Activated naive CD8-positive, alpha-beta T cell (primary cell): ENCODE data around the gene ARHGAP10.

ENCODE experiments used
- H3K27ac Mint-ChIP-seq: one replicate; pipeline ENCODE4 v1.8.0; 2021; ENCODE audit warnings: mixed read lengths
- H3K27me3 Mint-ChIP-seq: one replicate; pipeline ENCODE4 v1.8.0; 2021; ENCODE audit warnings: mixed read lengths
- H3K36me3 Mint-ChIP-seq: one replicate; pipeline ENCODE4 v1.8.0; 2021; ENCODE audit warnings: mixed read lengths
- H3K4me1 Mint-ChIP-seq: one replicate; pipeline ENCODE4 v1.8.0; 2021; ENCODE audit warnings: low read depth, mixed read lengths
- H3K4me3 Mint-ChIP-seq: one replicate; pipeline ENCODE4 v1.8.0; 2021; ENCODE audit warnings: mild to moderate bottlenecking, mixed read lengths
- H3K9me3 Mint-ChIP-seq: one replicate; pipeline ENCODE4 v1.8.0; 2021; ENCODE audit warnings: low read depth, mixed read lengths

The ARHGAP10 gene

DNA sequence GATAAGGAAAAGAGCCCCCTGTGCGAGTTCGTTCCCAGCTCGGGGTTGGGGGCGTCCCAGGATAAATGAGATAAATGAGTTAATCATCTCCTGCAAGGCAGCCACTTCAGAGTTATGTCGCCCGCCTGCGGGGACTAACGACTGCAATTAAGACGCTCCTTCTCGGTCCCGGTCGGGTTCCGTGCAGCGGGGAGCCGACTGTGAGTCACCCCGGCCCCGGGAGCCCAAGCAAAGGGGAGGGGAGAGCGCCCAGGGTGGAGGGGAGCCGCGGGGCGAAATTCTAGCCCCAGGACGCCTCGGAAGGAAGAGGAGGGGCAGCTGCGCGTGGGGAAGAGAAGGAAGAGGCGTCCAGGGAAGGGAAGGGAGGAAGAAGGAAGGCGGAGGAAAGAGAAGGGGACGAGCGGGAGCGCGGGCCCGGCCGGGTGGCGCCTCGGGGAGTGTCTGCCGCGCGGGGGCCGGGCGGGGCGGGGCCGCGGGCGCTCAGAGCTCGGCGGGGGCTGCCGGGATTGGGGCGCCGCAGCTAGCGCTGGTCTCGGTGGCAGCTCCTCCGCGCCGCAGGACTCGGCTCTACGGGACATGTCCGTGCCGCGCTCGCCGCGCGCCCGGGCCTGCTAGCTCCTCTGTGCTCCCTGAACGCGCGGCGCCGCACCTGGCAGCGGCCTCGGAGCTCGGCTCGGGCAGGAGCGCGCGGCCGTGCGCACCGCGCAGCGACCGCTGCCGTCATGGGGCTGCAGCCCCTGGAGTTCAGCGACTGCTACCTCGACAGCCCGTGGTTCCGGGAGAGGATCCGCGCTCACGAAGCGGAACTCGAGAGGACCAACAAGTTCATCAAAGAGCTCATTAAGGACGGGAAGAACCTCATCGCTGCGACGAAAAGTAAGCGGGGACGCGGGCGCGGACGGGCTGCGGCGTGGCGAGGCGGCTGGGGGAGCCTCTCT lies at the start of gene ARHGAP10:
TSS of gene ARHGAP10 (plus strand) at position 509 of the 938 bp plus-strand sequence. CDS start at position 723, 214 bp downstream.
- Mint-ChIP-seq H3K4me1 (peaks cover 41% of the 10 kb centered on the region), H3K27ac (peak within 1 kb of the TSS; percentile 87), H3K27me3 (peaks cover 6% of the 10 kb centered on the region), H3K9me3 (no peaks in the 10 kb centered on the region), H3K36me3 (peaks cover 4% of the 10 kb centered on the region), H3K4me3 (peak within 1 kb of the TSS; percentile 95)

GRCh38 chr4:147682755-147683154 lies 49.1 kb upstream of the ARHGAP10 start:
- Mint-ChIP-seq H3K27me3 (no peaks in the 10 kb centered on the region), H3K4me3 (peak overlapping the region; percentile 94), H3K36me3 (peaks cover 8% of the 10 kb centered on the region), H3K9me3 (no peaks in the 10 kb centered on the region), H3K4me1 (peaks cover 26% of the 10 kb centered on the region), H3K27ac (peak overlapping the region; percentile 90)

DNA sequence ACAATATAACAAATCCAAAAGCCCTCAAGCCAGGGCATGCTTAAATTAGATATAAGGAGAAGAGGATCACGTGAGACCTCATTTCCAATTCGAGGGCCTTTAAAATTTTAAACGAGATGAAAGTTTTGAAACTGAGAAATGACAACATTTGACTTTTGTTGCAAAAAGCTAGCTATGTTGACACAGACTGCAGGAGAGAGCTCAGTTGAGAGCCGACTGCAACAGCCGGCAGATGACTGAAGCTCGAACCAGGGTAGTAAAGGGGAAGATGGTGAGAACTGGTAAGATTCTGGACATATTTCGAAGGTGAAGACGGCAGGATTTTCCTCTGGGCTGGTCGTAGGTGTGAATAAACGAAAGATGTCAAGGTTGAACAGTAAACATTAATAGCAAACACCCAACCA lies 48.7 kb upstream of the ARHGAP10 start:
- H3K9me3 Mint-ChIP-seq, result no peaks in the 10 kb centered on the region
- peak overlapping the region; percentile 94 for H3K4me3 Mint-ChIP-seq
- H3K27me3 Mint-ChIP-seq, result no peaks in the 10 kb centered on the region
- peak overlapping the region; percentile 90 for H3K27ac Mint-ChIP-seq
- peaks cover 7% of the 10 kb centered on the region for H3K36me3 Mint-ChIP-seq
- peaks cover 25% of the 10 kb centered on the region for H3K4me1 Mint-ChIP-seq

DNA sequence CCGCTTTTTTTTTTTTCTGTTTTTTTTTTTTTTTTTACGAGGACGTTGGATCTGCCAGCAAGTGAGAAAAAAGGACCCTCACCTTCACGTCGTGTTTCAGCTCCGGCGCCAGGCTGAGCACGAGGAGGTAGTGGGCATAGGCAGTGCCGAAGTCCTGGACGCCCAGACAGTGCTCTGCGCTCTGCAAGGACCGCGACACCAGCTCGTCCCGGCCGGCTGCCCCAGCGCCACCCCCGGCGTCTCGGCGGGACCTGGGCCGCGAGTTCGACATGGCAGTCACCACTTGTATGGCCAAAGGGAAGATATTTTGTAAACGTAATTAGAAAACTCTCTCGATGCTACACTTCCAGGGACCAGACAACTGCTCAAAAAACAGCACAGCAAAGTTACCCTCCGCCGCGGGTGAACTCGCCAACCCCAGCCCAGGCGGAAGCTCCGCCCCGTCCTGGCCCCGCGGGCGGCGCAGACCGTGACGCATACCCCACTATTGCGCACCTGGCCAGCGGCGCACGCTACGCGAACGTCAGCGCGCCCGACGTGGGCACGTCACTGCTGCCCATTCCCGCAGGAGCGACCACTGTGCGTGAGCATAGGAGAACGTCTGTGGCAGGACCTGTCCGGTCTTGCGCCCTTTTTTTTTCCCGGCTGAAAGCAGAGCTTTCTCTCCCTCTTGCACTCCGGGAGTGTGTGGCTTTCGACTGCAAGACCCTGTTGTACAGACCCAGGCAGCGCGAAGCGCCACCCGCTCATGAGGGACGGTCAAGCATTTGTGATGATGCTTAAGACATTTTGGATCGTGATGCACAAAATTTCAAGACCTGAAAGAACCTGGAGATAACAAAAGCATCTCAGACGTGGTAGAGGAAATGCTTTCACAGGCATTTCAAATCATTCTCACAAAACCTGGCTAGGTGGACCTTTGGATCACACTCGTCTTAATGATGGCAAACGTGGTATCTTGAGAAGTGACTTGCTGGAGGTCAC lies 47.9 kb upstream of the ARHGAP10 start, which contains the start of gene PRMT9:
TSS of gene PRMT9 (minus strand) at position 447 of the 984 bp plus-strand sequence. CDS start at position 271, 176 bp downstream.
- Mint-ChIP-seq H3K27ac (peak within 1 kb of the TSS; percentile 90), H3K4me1 (peaks cover 27% of the 10 kb centered on the region), H3K4me3 (peak within 1 kb of the TSS; percentile 94), H3K27me3 (no peaks in the 10 kb centered on the region), H3K36me3 (peaks cover 1% of the 10 kb centered on the region), H3K9me3 (no peaks in the 10 kb centered on the region)

DNA sequence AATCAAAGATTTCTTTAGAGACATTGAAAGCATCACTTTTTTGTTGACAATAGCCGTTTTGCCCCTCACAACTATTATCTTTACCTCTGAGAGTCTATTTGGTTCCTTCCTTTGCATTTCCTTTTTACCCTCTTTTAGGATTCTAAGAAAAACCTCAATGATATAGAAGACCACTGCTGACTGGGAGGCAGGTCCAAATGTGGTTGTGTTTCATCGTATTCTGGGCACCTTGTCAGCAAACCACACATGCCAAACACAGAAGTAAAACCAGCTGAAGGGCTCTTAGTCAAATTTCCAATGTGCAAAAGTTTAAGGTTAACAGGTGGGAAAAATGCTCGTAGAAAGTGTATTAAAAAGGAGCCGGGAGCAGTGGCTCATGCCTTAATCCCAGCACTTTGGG lies 42.8 kb upstream of the ARHGAP10 start:
- Mint-ChIP-seq H3K4me3 (no peak overlapping the region), H3K27ac (no peak overlapping the region)

GRCh38 chr4:147691820-147692219 lies 40.1 kb upstream of the ARHGAP10 start:
- peaks cover 3% of the 10 kb centered on the region for H3K36me3 Mint-ChIP-seq
- peaks cover 4% of the 10 kb centered on the region for H3K4me1 Mint-ChIP-seq
- no peak overlapping the region for H3K27ac Mint-ChIP-seq
- H3K4me3 Mint-ChIP-seq, result no peak overlapping the region
- peaks cover 5% of the 10 kb centered on the region for H3K27me3 Mint-ChIP-seq
- H3K9me3 Mint-ChIP-seq, result no peaks in the 10 kb centered on the region

More for the DNA sequence above, 42.8 kb upstream of the ARHGAP10 start:
- Mint-ChIP-seq H3K27me3 (peaks cover 5% of the 10 kb centered on the region), H3K36me3 (peaks cover 3% of the 10 kb centered on the region), H3K4me1 (peaks cover 10% of the 10 kb centered on the region), H3K9me3 (no peaks in the 10 kb centered on the region)

- Mint-ChIP-seq H3K27ac (no peak overlapping the region), H3K4me1 (peaks cover 4% of the 10 kb centered on the region), H3K4me3 (no peak overlapping the region), H3K36me3 (peaks cover 3% of the 10 kb centered on the region), H3K9me3 (no peaks in the 10 kb centered on the region), H3K27me3 (peaks cover 5% of the 10 kb centered on the region)
These were observed 38.7 kb upstream of the ARHGAP10 start for GRCh38 chr4:147693218-147693617.

DNA sequence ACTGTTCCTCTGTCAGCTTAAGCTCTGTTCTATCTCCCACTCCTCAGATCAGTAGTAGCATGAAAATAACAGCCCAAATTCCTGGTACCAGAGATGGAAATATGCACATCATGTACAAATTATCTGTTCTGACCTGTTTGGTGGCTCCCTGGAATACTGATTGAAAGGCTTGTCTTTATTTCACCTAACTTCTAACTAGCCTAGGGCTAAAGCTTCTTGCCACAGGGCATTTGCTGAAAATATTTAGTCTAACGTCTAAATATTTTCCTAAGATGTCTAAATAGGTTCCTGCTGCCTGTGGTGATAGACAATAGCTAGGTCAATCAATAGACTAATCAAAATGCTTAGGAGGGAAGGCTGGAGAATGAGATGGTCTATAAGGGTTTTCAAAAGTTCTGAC lies 35.0 kb upstream of the ARHGAP10 start:
- peaks cover 2% of the 10 kb centered on the region for H3K36me3 Mint-ChIP-seq
- H3K4me3 Mint-ChIP-seq, result no peak overlapping the region
- peaks cover 3% of the 10 kb centered on the region for H3K27me3 Mint-ChIP-seq
- no peak overlapping the region for H3K27ac Mint-ChIP-seq
- no peaks in the 10 kb centered on the region for H3K9me3 Mint-ChIP-seq
- no peaks in the 10 kb centered on the region for H3K4me1 Mint-ChIP-seq

DNA sequence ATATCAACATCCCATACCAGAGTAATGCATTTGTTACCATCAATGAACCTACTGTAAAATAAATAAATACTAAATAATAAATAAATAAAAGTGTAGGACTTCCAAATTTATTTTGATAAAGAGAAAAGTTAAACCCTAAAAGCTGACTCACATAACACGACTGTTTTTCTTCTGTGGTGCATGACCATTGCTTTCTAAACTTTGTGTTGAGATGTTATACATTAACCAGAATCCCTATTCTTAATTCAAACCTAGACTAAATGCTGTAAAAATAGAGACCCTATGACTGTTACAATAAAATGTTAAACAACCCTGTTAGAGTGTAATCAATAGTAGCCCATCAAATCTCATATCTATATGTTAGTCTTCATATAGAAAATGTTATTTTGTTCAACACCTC lies 27.0 kb upstream of the ARHGAP10 start:
- Mint-ChIP-seq H3K9me3 (no peaks in the 10 kb centered on the region), H3K4me1 (no peaks in the 10 kb centered on the region), H3K36me3 (no peaks in the 10 kb centered on the region), H3K27me3 (no peaks in the 10 kb centered on the region), H3K4me3 (no peak overlapping the region), H3K27ac (no peak overlapping the region)

DNA sequence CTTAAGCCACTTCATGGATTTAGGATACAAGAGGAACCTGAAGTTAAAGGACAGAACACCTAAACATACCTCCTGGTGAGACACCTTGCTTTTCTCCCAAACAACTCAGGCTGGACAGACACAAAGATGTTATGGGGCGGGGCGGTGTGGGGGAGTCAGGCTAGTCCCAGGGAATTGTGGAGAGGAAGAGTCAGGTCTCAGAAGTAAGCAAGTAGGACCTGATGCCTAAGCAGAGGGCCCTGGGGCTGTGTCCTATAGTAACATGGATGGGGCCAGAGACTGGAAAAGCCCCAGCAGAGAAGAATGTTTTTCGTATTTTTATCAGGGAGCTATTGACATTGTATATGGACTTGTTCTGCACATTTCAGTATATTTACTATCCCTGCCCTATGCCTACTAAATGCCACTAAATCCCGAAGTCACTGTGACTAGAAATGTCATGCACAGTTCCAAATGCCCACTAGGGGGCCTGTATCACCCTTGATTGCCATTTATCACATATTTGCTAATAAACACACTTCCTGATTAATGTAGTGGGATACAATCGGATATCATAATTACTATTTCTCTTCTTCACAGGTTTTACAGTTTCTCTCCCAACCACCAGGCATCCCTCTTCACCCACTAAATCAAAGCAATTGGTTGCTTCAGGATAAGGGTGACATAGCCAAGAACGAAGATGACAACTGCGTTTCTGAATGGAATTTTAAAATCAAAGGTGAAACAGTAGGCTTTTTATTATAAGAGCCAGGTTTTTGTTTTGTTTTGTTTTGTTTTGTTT lies 23.8 kb upstream of the ARHGAP10 start:
- H3K27me3 Mint-ChIP-seq, result no peaks in the 10 kb centered on the region
- H3K36me3 Mint-ChIP-seq, result no peaks in the 10 kb centered on the region

DNA sequence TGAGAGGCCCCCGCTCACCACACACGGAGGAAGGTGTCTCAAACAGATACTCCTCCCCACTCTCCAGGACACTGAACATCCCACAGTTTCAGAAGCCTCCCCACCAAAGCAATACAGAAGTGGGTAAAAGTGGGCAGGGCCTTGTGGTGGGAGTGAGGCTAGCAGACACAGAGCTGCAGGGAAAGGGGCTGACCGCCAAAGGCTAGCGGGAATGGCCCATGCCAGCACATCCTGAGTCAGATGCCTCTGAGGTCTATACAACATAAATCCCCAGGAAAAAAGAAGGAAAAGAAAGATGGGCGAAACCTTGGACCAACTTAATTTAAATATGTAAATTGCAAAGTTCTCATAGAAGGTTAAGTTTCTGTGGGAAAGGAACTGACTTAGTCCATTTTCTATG lies 21.9 kb upstream of the ARHGAP10 start:
- H3K4me1 Mint-ChIP-seq, result no peaks in the 10 kb centered on the region
- no peak overlapping the region for H3K4me3 Mint-ChIP-seq
- no peak overlapping the region for H3K27ac Mint-ChIP-seq
- H3K27me3 Mint-ChIP-seq, result no peaks in the 10 kb centered on the region
- no peaks in the 10 kb centered on the region for H3K36me3 Mint-ChIP-seq
- H3K9me3 Mint-ChIP-seq, result no peaks in the 10 kb centered on the region

More for the DNA sequence above, 23.8 kb upstream of the ARHGAP10 start:
- H3K9me3 Mint-ChIP-seq, result no peaks in the 10 kb centered on the region
- H3K27ac Mint-ChIP-seq, result no peak overlapping the region
- H3K4me3 Mint-ChIP-seq, result no peak overlapping the region
- H3K4me1 Mint-ChIP-seq, result no peaks in the 10 kb centered on the region

DNA sequence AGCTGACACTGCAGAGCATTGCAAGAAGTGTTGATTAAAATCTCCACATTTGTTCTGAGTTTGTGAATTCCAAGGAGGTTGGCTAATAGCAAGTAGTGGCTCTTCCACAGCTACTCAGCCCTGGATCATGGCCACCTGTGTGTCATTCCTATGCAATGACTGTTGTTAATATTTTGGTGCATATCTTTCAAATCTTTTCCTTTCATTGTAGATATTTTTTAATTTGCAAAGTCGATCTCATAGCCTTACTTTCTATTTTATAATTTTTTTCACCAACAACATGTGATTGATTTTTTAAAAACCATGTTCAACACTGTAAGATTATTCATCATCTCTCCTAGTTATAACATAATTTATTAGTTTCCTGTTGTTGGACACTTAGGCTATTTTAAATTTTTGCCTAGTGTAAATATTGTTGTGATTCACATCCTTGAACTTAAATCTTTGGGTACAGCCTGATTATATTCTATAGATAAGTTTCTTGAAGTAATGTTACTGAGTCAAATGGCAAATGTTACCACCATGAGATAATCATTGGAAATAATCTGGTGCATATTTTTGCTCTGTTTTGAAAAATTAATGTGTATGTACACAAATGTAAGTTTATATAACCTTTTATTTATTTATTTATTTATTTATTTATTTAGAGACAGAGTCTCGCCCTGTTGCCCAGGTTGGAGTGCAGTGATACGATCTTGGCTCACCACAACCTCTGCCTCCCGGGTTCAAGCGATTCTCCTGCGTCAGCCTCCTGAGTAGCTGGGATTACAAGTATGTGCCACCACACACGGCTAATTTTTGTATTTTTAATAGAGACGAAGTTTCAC lies 17.1 kb upstream of the ARHGAP10 start:
- Mint-ChIP-seq H3K9me3 (no peaks in the 10 kb centered on the region), H3K36me3 (no peaks in the 10 kb centered on the region), H3K27ac (no peak overlapping the region), H3K4me3 (no peak overlapping the region), H3K4me1 (no peaks in the 10 kb centered on the region), H3K27me3 (no peaks in the 10 kb centered on the region)

GRCh38 chr4:147717878-147718277 lies 14.0 kb upstream of the ARHGAP10 start:
- Mint-ChIP-seq H3K27ac (no peak overlapping the region), H3K4me3 (no peak overlapping the region), H3K27me3 (no peaks in the 10 kb centered on the region), H3K9me3 (no peaks in the 10 kb centered on the region), H3K4me1 (no peaks in the 10 kb centered on the region), H3K36me3 (no peaks in the 10 kb centered on the region)
